OCI-LY7 (cell line): ENCODE measurements around the gene CDKL1.

Source experiments
- CTCF ChIP-seq: fragments of 200-600 bp; sonication (generic); conservative IDR thresholded peaks from 2 replicates; pipeline ENCODE4 v1.5.1; 2014; ENCODE audit warnings: mild to moderate bottlenecking, antibody characterized with exemption, low read length, moderate library complexity, mixed read lengths
- EZH2phosphoT487 ChIP-seq: fragments of 200-600 bp; sonication (generic); IDR thresholded peaks from 2 replicates; pipeline ENCODE4 v1.6.1; 2018; ENCODE audit warnings: low read depth, borderline replicate concordance, mild to moderate bottlenecking, mixed run types, antibody characterized with exemption, low read length, moderate library complexity, mixed read lengths

GRCh38 chr14:50311972-50312733 lies 84.5 kb downstream of the CDKL1 start, which contains the start of the genes DMAC2L and L2HGDH:
- 0 out of 2 replicates have a peak, but pooled peaks have one; percentile 3 for TF ChIP-seq CTCF
- TF ChIP-seq EZH2phosphoT487 = no peak
